GM12874 (cell line): ENCODE data around the gene CCDC171.

Experiments used
- TF ChIP-seq, protein P1 (sequence below): IDR thresholded peaks from 2 replicates; pipeline ENCODE4 v1.5.1; 2011; ENCODE audit warnings: low read depth, mild to moderate bottlenecking, control low read depth, low read length, moderate library complexity; ENCODE audit not compliant: insufficient read depth

CCDC171 gene

DNA sequence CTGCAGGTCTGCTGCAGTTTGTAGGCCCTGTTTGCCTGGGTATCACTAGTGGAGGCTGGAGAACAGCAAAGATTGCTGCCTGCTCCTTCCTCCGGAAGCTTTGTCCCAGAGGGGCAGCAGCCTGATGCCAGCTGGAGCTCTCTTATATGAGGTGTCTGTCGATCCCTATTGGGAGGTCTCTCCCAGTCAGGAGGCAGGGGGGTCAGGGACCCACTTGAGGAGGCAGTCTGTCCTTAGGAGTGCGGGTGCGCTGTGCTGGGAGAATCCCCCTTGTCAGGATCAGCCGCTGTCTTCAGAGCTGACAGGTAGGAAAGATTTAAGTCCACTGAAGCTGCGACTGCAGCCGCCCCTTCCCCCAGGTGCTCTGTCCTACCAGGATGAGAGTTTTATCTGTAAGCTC, 64.9 kb downstream of the CCDC171 start:
- TF ChIP-seq, protein P1, sequence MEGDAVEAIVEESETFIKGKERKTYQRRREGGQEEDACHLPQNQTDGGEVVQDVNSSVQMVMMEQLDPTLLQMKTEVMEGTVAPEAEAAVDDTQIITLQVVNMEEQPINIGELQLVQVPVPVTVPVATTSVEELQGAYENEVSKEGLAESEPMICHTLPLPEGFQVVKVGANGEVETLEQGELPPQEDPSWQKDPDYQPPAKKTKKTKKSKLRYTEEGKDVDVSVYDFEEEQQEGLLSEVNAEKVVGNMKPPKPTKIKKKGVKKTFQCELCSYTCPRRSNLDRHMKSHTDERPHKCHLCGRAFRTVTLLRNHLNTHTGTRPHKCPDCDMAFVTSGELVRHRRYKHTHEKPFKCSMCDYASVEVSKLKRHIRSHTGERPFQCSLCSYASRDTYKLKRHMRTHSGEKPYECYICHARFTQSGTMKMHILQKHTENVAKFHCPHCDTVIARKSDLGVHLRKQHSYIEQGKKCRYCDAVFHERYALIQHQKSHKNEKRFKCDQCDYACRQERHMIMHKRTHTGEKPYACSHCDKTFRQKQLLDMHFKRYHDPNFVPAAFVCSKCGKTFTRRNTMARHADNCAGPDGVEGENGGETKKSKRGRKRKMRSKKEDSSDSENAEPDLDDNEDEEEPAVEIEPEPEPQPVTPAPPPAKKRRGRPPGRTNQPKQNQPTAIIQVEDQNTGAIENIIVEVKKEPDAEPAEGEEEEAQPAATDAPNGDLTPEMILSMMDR: no peak

DNA sequence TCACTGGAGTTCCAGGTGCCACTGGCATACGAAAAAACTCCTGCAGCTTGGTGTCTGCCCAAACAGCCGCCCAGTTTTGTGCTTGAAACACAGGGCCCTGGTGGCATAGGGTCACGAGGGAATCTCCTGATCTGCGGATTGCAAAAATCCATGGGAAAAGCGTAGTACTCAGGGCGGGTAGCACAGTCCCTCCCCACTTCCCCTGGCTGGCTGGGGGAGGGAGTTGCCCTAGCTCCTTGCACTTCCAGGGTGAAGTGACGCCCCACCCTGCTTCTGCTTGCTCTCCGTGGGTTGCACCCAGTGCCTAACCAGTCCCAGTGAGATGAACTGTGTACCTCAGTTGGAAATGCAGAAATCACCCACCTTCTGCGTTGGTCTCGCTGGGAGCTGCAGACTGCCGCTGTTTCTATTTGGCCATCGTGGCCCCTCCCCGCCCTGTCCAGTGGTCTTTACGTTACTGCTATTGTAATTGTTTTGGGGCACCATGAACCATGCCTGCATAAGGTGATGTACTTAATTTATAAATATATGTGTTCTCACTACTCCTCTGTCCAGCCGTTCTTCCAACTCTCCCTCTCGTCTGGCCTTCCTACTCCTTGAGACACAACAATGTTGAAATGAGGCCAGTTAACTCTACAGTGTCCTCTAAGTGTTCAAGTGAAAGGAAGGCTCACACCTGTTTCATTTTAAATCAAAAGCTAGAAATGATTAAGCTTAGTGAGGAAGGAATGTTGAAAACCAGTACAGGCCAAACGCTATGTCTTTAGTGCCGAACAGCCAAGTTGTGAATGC, 65.9 kb downstream of the CCDC171 start:
- TF ChIP-seq, protein P1: no peak

- TF ChIP-seq, protein P1: no peak
Observed at GRCh38 chr9:15622318-15622971, 69.6 kb downstream of the CCDC171 start.

GRCh38 chr9:15635752-15636151, 82.9 kb downstream of the CCDC171 start:
- TF ChIP-seq, protein P1: no peak

GRCh38 chr9:15640121-15640520, 87.3 kb downstream of the CCDC171 start:
- TF ChIP-seq, protein P1: no peak

GRCh38 chr9:15641291-15641690, 88.4 kb downstream of the CCDC171 start:
- TF ChIP-seq, protein P1: no peak

DNA sequence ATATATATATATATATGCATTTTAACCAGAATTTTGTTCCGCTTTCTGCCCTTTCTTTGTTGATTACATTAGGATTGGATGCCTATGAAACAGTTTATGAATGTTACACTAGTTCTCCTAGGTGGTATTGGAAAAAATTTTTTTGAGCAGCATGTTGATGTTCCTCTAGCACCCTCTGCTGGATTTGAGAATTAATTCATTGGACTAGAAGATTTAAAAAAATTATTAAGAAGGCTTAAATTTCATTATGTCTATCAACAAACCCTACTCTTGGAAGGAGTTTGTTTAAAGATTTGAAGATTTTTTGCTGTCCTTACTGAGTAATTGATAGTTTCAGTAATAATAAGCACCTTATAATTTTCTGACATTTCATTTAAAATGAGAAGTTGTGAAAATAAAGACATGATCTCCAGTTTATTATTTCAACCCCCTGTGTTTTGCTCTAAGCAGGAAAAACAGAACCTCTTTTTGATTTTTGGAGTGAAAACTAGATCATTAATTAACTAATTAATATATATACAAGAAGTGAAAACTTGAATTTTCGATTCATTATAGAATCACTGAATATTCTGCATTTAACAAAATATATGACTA, 89.6 kb downstream of the CCDC171 start:
- TF ChIP-seq, protein P1: 0 out of 2 replicates have a peak, but pooled peaks have one; percentile 9
